ENCODE data around the gene FCRL6.

FCRL6 gene

GRCh38 chr1:159802111-159802510 lies at the start of gene FCRL6:
Gene FCRL6 (plus strand): TSS chr1:159802360. CDS start chr1:159802425, 65 bp downstream.
- DNase-seq (ENCODE audit: low spot score), result no peak
- H3K27me3 Mint-ChIP-seq (ENCODE audit: low read depth), result peaks cover 48% of the 10 kb centered on the region
- H3K36me3 Mint-ChIP-seq (ENCODE audit: low read depth), result no peaks in the 10 kb centered on the region
- no peak within 1 kb of the TSS for H3K4me3 Mint-ChIP-seq
- no peaks in the 10 kb centered on the region for H3K9me3 Mint-ChIP-seq
- peaks cover 12% of the 10 kb centered on the region for H3K4me1 Mint-ChIP-seq (ENCODE audit: low read depth)
- H3K27ac Mint-ChIP-seq, result no peak within 1 kb of the TSS

- DNase-seq (ENCODE audit: low spot score), result no peak
- Mint-ChIP-seq H3K4me1 (ENCODE audit: low read depth) (peaks cover 1% of the 10 kb centered on the region), H3K4me3 (no peak overlapping the region), H3K27me3 (ENCODE audit: low read depth) (no peaks in the 10 kb centered on the region), H3K36me3 (ENCODE audit: low read depth) (no peaks in the 10 kb centered on the region), H3K9me3 (no peaks in the 10 kb centered on the region), H3K27ac (no peak overlapping the region)
These were observed 48.8 kb upstream of the FCRL6 start for GRCh38 chr1:159753386-159753785.

- H3K27me3 Mint-ChIP-seq (ENCODE audit: low read depth), result no peaks in the 10 kb centered on the region
- H3K4me1 Mint-ChIP-seq (ENCODE audit: low read depth), result peaks cover 1% of the 10 kb centered on the region
- no peak for DNase-seq (ENCODE audit: low spot score)
- H3K27ac Mint-ChIP-seq, result no peak overlapping the region
- no peak overlapping the region for H3K4me3 Mint-ChIP-seq
- no peaks in the 10 kb centered on the region for H3K36me3 Mint-ChIP-seq (ENCODE audit: low read depth)
- no peaks in the 10 kb centered on the region for H3K9me3 Mint-ChIP-seq
These were observed 46.6 kb upstream of the FCRL6 start for GRCh38 chr1:159755451-159756007.

- no peak overlapping the region for H3K27ac Mint-ChIP-seq
- peaks cover 3% of the 10 kb centered on the region for H3K27me3 Mint-ChIP-seq (ENCODE audit: low read depth)
- no peaks in the 10 kb centered on the region for H3K9me3 Mint-ChIP-seq
- no peaks in the 10 kb centered on the region for H3K36me3 Mint-ChIP-seq (ENCODE audit: low read depth)
- H3K4me3 Mint-ChIP-seq, result no peak overlapping the region
- peaks cover 1% of the 10 kb centered on the region for H3K4me1 Mint-ChIP-seq (ENCODE audit: low read depth)
- DNase-seq (ENCODE audit: low spot score), result no peak
These were observed 45.8 kb upstream of the FCRL6 start for GRCh38 chr1:159756397-159756796.

- Mint-ChIP-seq H3K27me3 (ENCODE audit: low read depth) (peaks cover 3% of the 10 kb centered on the region), H3K27ac (no peak overlapping the region), H3K9me3 (no peaks in the 10 kb centered on the region), H3K4me1 (ENCODE audit: low read depth) (no peaks in the 10 kb centered on the region), H3K36me3 (ENCODE audit: low read depth) (no peaks in the 10 kb centered on the region), H3K4me3 (no peak overlapping the region)
- DNase-seq (ENCODE audit: low spot score), result no peak
These were observed 38.5 kb upstream of the FCRL6 start for GRCh38 chr1:159763686-159764085.

- Mint-ChIP-seq H3K4me3 (no peak overlapping the region), H3K4me1 (ENCODE audit: low read depth) (no peaks in the 10 kb centered on the region), H3K27me3 (ENCODE audit: low read depth) (peaks cover 3% of the 10 kb centered on the region), H3K9me3 (no peaks in the 10 kb centered on the region), H3K36me3 (ENCODE audit: low read depth) (no peaks in the 10 kb centered on the region), H3K27ac (no peak overlapping the region)
- no peak for DNase-seq (ENCODE audit: low spot score)
These were observed 36.4 kb upstream of the FCRL6 start for GRCh38 chr1:159765806-159766205.

GRCh38 chr1:159771127-159771895 lies 30.8 kb upstream of the FCRL6 start:
- DNase-seq (ENCODE audit: low spot score), result no peak
- no peak overlapping the region for H3K4me3 Mint-ChIP-seq
- peaks cover 23% of the 10 kb centered on the region for H3K27me3 Mint-ChIP-seq (ENCODE audit: low read depth)
- H3K36me3 Mint-ChIP-seq (ENCODE audit: low read depth), result no peaks in the 10 kb centered on the region
- H3K4me1 Mint-ChIP-seq (ENCODE audit: low read depth), result no peaks in the 10 kb centered on the region
- no peak overlapping the region for H3K27ac Mint-ChIP-seq
- H3K9me3 Mint-ChIP-seq, result no peaks in the 10 kb centered on the region

GRCh38 chr1:159774465-159774864 lies 27.7 kb upstream of the FCRL6 start:
- no peaks in the 10 kb centered on the region for H3K9me3 Mint-ChIP-seq
- no peak for DNase-seq (ENCODE audit: low spot score)
- H3K27me3 Mint-ChIP-seq (ENCODE audit: low read depth), result peaks cover 30% of the 10 kb centered on the region
- no peak overlapping the region for H3K27ac Mint-ChIP-seq
- H3K4me3 Mint-ChIP-seq, result no peak overlapping the region
- H3K4me1 Mint-ChIP-seq (ENCODE audit: low read depth), result no peaks in the 10 kb centered on the region
- no peaks in the 10 kb centered on the region for H3K36me3 Mint-ChIP-seq (ENCODE audit: low read depth)

- H3K36me3 Mint-ChIP-seq (ENCODE audit: low read depth), result no peaks in the 10 kb centered on the region
- H3K27me3 Mint-ChIP-seq (ENCODE audit: low read depth), result peaks cover 30% of the 10 kb centered on the region
- peaks cover 4% of the 10 kb centered on the region for H3K4me1 Mint-ChIP-seq (ENCODE audit: low read depth)
- H3K27ac Mint-ChIP-seq, result no peak overlapping the region
- H3K4me3 Mint-ChIP-seq, result no peak overlapping the region
- H3K9me3 Mint-ChIP-seq, result no peaks in the 10 kb centered on the region
- no peak for DNase-seq (ENCODE audit: low spot score)
These were observed 26.4 kb upstream of the FCRL6 start for GRCh38 chr1:159775716-159776115.

- Mint-ChIP-seq H3K27ac (no peak overlapping the region), H3K4me3 (no peak overlapping the region), H3K27me3 (ENCODE audit: low read depth) (peaks cover 23% of the 10 kb centered on the region), H3K4me1 (ENCODE audit: low read depth) (peaks cover 9% of the 10 kb centered on the region), H3K9me3 (no peaks in the 10 kb centered on the region), H3K36me3 (ENCODE audit: low read depth) (no peaks in the 10 kb centered on the region)
- no peak for DNase-seq (ENCODE audit: low spot score)
These were observed 23.9 kb upstream of the FCRL6 start for GRCh38 chr1:159778266-159778665.

GRCh38 chr1:159779403-159779851 lies 22.7 kb upstream of the FCRL6 start:
- H3K4me3 Mint-ChIP-seq, result peak overlapping the region; percentile 80
- H3K9me3 Mint-ChIP-seq, result no peaks in the 10 kb centered on the region
- peaks cover 17% of the 10 kb centered on the region for H3K27me3 Mint-ChIP-seq (ENCODE audit: low read depth)
- no peak for DNase-seq (ENCODE audit: low spot score)
- H3K4me1 Mint-ChIP-seq (ENCODE audit: low read depth), result peaks cover 10% of the 10 kb centered on the region
- no peaks in the 10 kb centered on the region for H3K36me3 Mint-ChIP-seq (ENCODE audit: low read depth)
- no peak overlapping the region for H3K27ac Mint-ChIP-seq

- H3K9me3 Mint-ChIP-seq, result no peaks in the 10 kb centered on the region
- H3K27me3 Mint-ChIP-seq (ENCODE audit: low read depth), result peaks cover 9% of the 10 kb centered on the region
- H3K4me1 Mint-ChIP-seq (ENCODE audit: low read depth), result peaks cover 14% of the 10 kb centered on the region
- H3K4me3 Mint-ChIP-seq, result peak within 1 kb of the TSS; percentile 80
- DNase-seq (ENCODE audit: low spot score), result peak; percentile 95
- H3K36me3 Mint-ChIP-seq (ENCODE audit: low read depth), result no peaks in the 10 kb centered on the region
- peak within 1 kb of the TSS; percentile 33 for H3K27ac Mint-ChIP-seq
These were observed 21.3 kb upstream of the FCRL6 start, which contains the start of gene DUSP23 for GRCh38 chr1:159780583-159781582. Gene DUSP23 (plus strand): TSS chr1:159780962. CDS start chr1:159781101, 139 bp downstream.

GRCh38 chr1:159781992-159782391 lies 20.2 kb upstream of the FCRL6 start:
- no peak overlapping the region for H3K27ac Mint-ChIP-seq
- no peaks in the 10 kb centered on the region for H3K36me3 Mint-ChIP-seq (ENCODE audit: low read depth)

GRCh38 chr1:159783724-159784123 lies 18.4 kb upstream of the FCRL6 start:
- Mint-ChIP-seq H3K4me1 (ENCODE audit: low read depth) (peaks cover 14% of the 10 kb centered on the region), H3K9me3 (no peaks in the 10 kb centered on the region), H3K36me3 (ENCODE audit: low read depth) (no peaks in the 10 kb centered on the region), H3K27me3 (ENCODE audit: low read depth) (no peaks in the 10 kb centered on the region), H3K27ac (no peak overlapping the region), H3K4me3 (no peak overlapping the region)
- DNase-seq (ENCODE audit: low spot score), result no peak

More at GRCh38 chr1:159781992-159782391, 20.2 kb upstream of the FCRL6 start:
- Mint-ChIP-seq H3K4me3 (peak overlapping the region; percentile 80), H3K27me3 (ENCODE audit: low read depth) (peaks cover 6% of the 10 kb centered on the region), H3K4me1 (ENCODE audit: low read depth) (peaks cover 14% of the 10 kb centered on the region), H3K9me3 (no peaks in the 10 kb centered on the region)
- DNase-seq (ENCODE audit: low spot score), result no peak
